ENCODE measurements around the gene CHKA. TPM values are rescaled to one million over a fixed set of nuclear protein-coding genes. Genes with fewer than 3 reads are reported as not detected.

The CHKA gene
- total RNA-seq, 2 donors from 2014 or later: 50.1 to 83.7 TPM

DNA sequence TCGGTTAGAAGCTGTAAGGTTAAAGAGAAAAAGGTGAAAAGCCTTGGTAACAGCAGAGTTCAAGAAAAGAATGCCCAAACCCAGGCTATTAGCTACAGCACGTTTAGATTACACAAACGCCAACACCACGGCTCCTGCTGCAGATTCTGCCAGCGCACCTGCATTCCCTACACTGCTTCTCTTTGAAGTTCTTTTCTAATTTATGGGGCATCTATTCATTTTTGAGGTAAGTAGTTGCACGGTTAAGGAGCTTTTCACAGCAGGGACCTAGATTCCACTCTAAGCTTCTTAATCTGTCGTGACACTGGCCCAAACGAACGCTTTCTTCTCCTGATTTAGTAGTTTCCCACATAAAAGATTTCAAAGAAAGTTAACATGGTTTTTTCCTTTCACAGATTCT is 38.0 kb upstream of the CHKA start:
- DNase-seq: no peak
- Histone ChIP-seq H3K36me3 (no peaks in the 10 kb centered on the region), H3K9me3 (no peaks in the 10 kb centered on the region), H3K27ac (no peak overlapping the region), H3K9ac (ENCODE audit: low read depth in 2 of 2, low read length in 2 of 2) (no peak overlapping the region), H3K27me3 (no peaks in the 10 kb centered on the region), H3K4me1 (no peaks in the 10 kb centered on the region), H3K4me3 (no peak overlapping the region)
- TF ChIP-seq, protein P1, sequence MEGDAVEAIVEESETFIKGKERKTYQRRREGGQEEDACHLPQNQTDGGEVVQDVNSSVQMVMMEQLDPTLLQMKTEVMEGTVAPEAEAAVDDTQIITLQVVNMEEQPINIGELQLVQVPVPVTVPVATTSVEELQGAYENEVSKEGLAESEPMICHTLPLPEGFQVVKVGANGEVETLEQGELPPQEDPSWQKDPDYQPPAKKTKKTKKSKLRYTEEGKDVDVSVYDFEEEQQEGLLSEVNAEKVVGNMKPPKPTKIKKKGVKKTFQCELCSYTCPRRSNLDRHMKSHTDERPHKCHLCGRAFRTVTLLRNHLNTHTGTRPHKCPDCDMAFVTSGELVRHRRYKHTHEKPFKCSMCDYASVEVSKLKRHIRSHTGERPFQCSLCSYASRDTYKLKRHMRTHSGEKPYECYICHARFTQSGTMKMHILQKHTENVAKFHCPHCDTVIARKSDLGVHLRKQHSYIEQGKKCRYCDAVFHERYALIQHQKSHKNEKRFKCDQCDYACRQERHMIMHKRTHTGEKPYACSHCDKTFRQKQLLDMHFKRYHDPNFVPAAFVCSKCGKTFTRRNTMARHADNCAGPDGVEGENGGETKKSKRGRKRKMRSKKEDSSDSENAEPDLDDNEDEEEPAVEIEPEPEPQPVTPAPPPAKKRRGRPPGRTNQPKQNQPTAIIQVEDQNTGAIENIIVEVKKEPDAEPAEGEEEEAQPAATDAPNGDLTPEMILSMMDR (IDR thresholded peaks at IDR 0.05): no peak
- intact Hi-C loops (cut with DNase I): no loop called here

DNA sequence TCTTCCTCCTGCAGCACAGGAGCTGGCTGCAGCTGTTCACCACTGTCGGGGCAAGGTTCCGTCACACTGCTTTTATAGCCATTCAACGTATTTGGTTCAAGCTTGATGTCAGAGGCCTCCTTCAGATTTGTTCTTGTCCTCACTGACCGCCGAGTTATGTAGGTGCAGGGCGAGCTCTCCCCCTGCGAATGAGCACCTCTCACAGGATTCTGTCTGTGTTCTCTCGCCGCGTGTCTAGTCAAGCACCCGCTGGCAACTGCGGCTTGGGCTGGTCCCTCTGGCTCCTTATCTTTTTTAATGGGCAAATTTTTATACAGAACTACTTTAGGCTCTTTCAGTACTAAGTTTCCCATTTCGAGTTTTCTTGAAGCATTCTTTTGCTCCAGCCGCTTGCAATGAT is 37.4 kb upstream of the CHKA start:
- H3K4me3 ChIP-seq: no peak overlapping the region
- intact Hi-C loops (cut with DNase I): no loop called here

DNA sequence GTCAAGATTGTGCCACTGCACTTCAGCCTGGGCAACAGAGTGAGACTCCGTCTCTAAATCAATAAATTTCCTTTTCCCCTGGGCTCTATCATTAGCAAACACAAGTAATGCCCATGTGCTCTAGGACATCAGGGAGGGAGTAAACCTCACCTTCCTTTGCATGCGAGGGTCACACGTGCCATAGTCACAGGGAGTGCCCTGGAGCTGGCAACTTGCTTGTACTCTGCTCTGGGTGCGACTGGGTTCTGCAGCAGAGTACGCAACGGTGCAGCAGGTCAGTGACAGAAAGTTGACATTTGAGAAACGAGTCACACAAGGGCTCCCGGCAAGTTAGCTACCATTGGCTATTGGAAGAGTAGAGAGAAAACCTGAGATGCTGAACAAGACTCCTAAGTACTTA is 32.6 kb upstream of the CHKA start:
- Histone ChIP-seq H3K27me3 (no peaks in the 10 kb centered on the region), H3K9me3 (no peaks in the 10 kb centered on the region), H3K4me1 (no peaks in the 10 kb centered on the region), H3K36me3 (no peaks in the 10 kb centered on the region), H3K4me3 (no peak overlapping the region), H3K27ac (no peak overlapping the region), H3K9ac (ENCODE audit: low read depth in 2 of 2, low read length in 2 of 2) (no peak overlapping the region)
- TF ChIP-seq, protein P1 (IDR thresholded peaks at IDR 0.05): no peak
- intact Hi-C loops (cut with DNase I): no loop called here
- peak; percentile 52 for DNase-seq

More for the DNA sequence above, 37.4 kb upstream of the CHKA start:
- no peaks in the 10 kb centered on the region for H3K9me3 ChIP-seq
- H3K4me1 ChIP-seq: no peaks in the 10 kb centered on the region
- no peak overlapping the region for H3K27ac ChIP-seq
- TF ChIP-seq, protein P1 (IDR thresholded peaks at IDR 0.05): no peak
- no peak overlapping the region for H3K9ac ChIP-seq (ENCODE audit: low read depth in 2 of 2, low read length in 2 of 2)
- H3K27me3 ChIP-seq: no peaks in the 10 kb centered on the region
- no peak for DNase-seq
- no peaks in the 10 kb centered on the region for H3K36me3 ChIP-seq

DNA sequence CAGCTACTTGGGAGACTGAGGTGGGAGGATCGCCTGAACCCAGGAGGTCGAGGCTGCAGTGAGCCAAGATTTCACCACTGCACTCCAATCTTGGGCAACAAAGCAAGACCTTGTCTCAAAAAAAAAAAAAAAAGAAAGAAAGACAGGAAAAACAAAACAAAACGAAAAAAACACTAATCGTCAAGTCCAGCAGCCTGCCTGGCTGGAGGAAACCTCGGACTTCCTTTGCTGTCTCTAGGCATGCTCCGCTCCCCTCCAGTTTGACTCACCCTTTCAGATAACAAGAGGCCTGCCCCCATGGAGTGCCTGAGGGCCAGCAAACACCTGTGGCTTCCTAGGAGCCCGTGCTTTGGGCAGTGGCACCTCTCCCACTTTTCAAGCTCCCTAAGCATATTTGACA is 28.8 kb upstream of the CHKA start:
- Histone ChIP-seq H3K9ac (ENCODE audit: low read depth in 2 of 2, low read length in 2 of 2) (no peak overlapping the region), H3K36me3 (no peaks in the 10 kb centered on the region), H3K4me3 (no peak overlapping the region), H3K27me3 (no peaks in the 10 kb centered on the region), H3K9me3 (no peaks in the 10 kb centered on the region), H3K27ac (no peak overlapping the region), H3K4me1 (peaks cover 16% of the 10 kb centered on the region)
- TF ChIP-seq, protein P1 (IDR thresholded peaks at IDR 0.05): no peak
- DNase-seq: no peak
- intact Hi-C loops (cut with DNase I): no loop called here

DNA sequence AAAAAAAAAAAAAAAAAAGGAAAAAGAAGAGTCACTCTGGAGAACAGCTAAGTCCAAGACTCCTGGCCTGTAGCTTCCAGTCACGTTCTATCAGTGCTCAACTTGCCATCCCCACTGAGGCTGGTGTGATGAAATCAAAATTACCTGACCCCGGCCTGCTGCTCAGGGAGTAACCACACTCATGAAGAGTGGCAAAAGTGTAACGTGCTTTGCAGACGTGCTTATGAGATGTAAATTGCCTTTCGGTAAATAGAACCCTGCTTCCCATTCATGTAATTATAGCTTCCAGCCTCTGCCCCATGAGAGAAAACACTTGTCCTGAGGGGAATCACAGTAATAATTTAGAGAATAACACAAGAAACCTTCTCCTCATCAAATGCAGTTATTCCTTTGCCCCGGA is 28.2 kb upstream of the CHKA start:
- Histone ChIP-seq H3K4me3 (no peak overlapping the region), H3K36me3 (no peaks in the 10 kb centered on the region), H3K27me3 (no peaks in the 10 kb centered on the region), H3K4me1 (peaks cover 16% of the 10 kb centered on the region), H3K27ac (no peak overlapping the region), H3K9me3 (no peaks in the 10 kb centered on the region), H3K9ac (ENCODE audit: low read depth in 2 of 2, low read length in 2 of 2) (no peak overlapping the region)
- DNase-seq: no peak
- intact Hi-C loops (cut with DNase I): no loop called here
- TF ChIP-seq, protein P1 (IDR thresholded peaks at IDR 0.05): no peak

DNA sequence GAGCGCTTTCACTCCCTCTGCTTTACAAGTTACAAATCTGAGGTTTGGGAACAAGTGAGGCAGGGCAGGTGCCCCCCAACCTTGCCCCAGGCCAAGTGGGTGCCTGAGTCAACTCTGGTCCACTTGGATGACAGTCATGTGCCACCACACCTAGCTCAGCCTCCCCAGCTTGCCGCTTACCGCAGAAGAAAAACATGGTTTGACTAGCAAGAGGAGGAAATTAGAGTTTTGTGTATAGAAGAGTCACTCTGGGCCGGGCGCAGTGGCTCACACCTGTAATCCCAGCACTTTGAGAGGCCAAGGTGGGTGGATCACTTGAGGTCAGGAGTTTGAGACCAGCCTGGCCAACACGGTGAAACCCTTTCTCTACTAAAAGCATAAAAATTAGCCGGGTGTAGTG is 27.7 kb upstream of the CHKA start:
- Histone ChIP-seq H3K27ac (no peak overlapping the region), H3K36me3 (no peaks in the 10 kb centered on the region), H3K27me3 (no peaks in the 10 kb centered on the region), H3K9me3 (no peaks in the 10 kb centered on the region), H3K4me3 (no peak overlapping the region), H3K9ac (ENCODE audit: low read depth in 2 of 2, low read length in 2 of 2) (peak overlapping the region in 1 of 2 donors; percentile 71), H3K4me1 (peaks cover 16% of the 10 kb centered on the region)
- intact Hi-C loops (cut with DNase I): no loop called here
- peak; percentile 53 for DNase-seq
- TF ChIP-seq, protein P1 (IDR thresholded peaks at IDR 0.05): no peak
